K562 (cell line): Measurements from ENCODE around the gene DDR1. TPM values are rescaled to one million over a fixed set of nuclear protein-coding genes. Genes with fewer than 3 reads are reported as not detected.
A peak's percentile ranks its signal among the peaks of the same experiment; 100 is the strongest.

Source experiments
- ATF7 ChIP-seq: fragments of 450-650 bp; IDR thresholded peaks from 2 replicates; pipeline ENCODE4 v1.7.1; 2014; ENCODE audit warnings: mild to moderate bottlenecking, moderate library complexity
- CHD1 ChIP-seq: fragments of 200-600 bp; sonication (generic); IDR thresholded peaks from one replicate; pipeline ENCODE4 v1.6.1; 2012; ENCODE audit warnings: mild to moderate bottlenecking, moderate library complexity, low read length, inconsistent platforms
- GABPA ChIP-seq: fragments of 200-800 bp; sonication (Bioruptor generic); conservative IDR thresholded peaks from 2 replicates; pipeline ENCODE4 v1.6.1; 2016; ENCODE audit warnings: low read depth, missing genetic modification characterization, missing compliant biosample characterization
- JUND ChIP-seq, 2 experiments: IDR thresholded peaks; 2 replicates in 1 of 2; 3 replicates in 1 of 2; pipeline ENCODE4 v1.6.1; 2011; ENCODE audit warnings: borderline replicate concordance in 2 of 2, low read depth in 2 of 2, low read length in 2 of 2, improper control_type of control experiment in 1 of 2, missing biosample characterization in 1 of 2, missing genetic modification characterization in 1 of 2, missing genetic modification reagents in 1 of 2
- KAT8 ChIP-seq: fragments of 450-650 bp; IDR thresholded peaks from 2 replicates; pipeline ENCODE4 v1.6.1; 2016; ENCODE audit warnings: low read depth, mild to moderate bottlenecking
- PHB2 ChIP-seq: fragments of 450-650 bp; IDR thresholded peaks from 2 replicates; pipeline ENCODE4 v1.6.1; 2017; ENCODE audit warnings: low read depth
- PTBP1 ChIP-seq: fragments of 200-400 bp; formaldehyde crosslinking; IDR thresholded peaks from 2 replicates; pipeline ENCODE4 v1.6.1; 2017; ENCODE audit warnings: low read depth, low read length
- SIN3A ChIP-seq, 2 experiments: fragments of 150-350 bp in 1 of 2; IDR thresholded peaks; 2 replicates each; pipeline ENCODE4 v1.6.1; 2011 to 2016; ENCODE audit warnings: borderline replicate concordance in 2 of 2, low read depth in 2 of 2, low read length in 2 of 2, mild to moderate bottlenecking in 2 of 2, moderate library complexity in 2 of 2; ENCODE audit not compliant: control insufficient read depth in 1 of 2
- SIX5 ChIP-seq, 2 experiments: IDR thresholded peaks; 2 replicates each; pipeline ENCODE4 v1.6.1; 2011; ENCODE audit warnings: low read length in 2 of 2, borderline replicate concordance in 1 of 2, low read depth in 1 of 2, mild to moderate bottlenecking in 1 of 2, moderate library complexity in 1 of 2; ENCODE audit not compliant: insufficient read depth in 1 of 2
- SMARCA4 ChIP-seq: fragments of 450-650 bp; IDR thresholded peaks from 2 replicates; pipeline ENCODE4 v1.6.1; 2016
- SNRNP70 ChIP-seq: fragments of 200-400 bp; formaldehyde crosslinking; optimal IDR thresholded peaks from 2 replicates; pipeline ENCODE3; 2017; ENCODE audit warnings: low read depth, low read length
- SP1 ChIP-seq: sonication (generic); formaldehyde crosslinking; IDR thresholded peaks from 2 replicates; pipeline ENCODE4 v1.8.1; 2022; ENCODE audit warnings: mild to moderate bottlenecking, missing genetic modification reagents
- SPI1 ChIP-seq: IDR thresholded peaks from 2 replicates; pipeline ENCODE4 v1.6.1; 2011; ENCODE audit warnings: low read depth, low read length, control low read depth, borderline replicate concordance
- SRSF3 ChIP-seq: fragments of 200-400 bp; formaldehyde crosslinking; IDR thresholded peaks from 2 replicates; pipeline ENCODE4 v1.6.1; 2016; ENCODE audit warnings: mild to moderate bottlenecking, low read length, moderate library complexity; ENCODE audit not compliant: insufficient read depth
- TBP ChIP-seq: optimal IDR thresholded peaks from 2 replicates; pipeline ENCODE3; 2011; ENCODE audit warnings: low read depth, low read length, improper control_type of control experiment
- U2AF1 ChIP-seq: fragments of 200-400 bp; formaldehyde crosslinking; optimal IDR thresholded peaks from 2 replicates; pipeline ENCODE3; 2017; ENCODE audit warnings: mild to moderate bottlenecking, low read depth, low read length, moderate library complexity
- UBTF ChIP-seq, 2 experiments: IDR thresholded peaks; 2 replicates each; pipeline ENCODE4 v1.6.1; 2012; ENCODE audit warnings: improper control_type of control experiment in 2 of 2, low read depth in 2 of 2, low read length in 2 of 2, borderline replicate concordance in 1 of 2
- ZFPM2 ChIP-seq: fragments of 250-450 bp; sonication (Bioruptor Pico); IDR thresholded peaks from 2 replicates; pipeline ENCODE4 v1.5.1; 2022; ENCODE audit warnings: mild to moderate bottlenecking
- ZNF134 ChIP-seq: fragments of 250-450 bp; sonication (Bioruptor Pico); conservative IDR thresholded peaks from 2 replicates; pipeline ENCODE4 v1.4.0; 2020
- ZNF217 ChIP-seq: sonication (generic); formaldehyde crosslinking; IDR thresholded peaks from 2 replicates; pipeline ENCODE4 v1.8.0; 2022; ENCODE audit warnings: mild to moderate bottlenecking, missing genetic modification reagents
- ZNF263 ChIP-seq: sonication (generic); formaldehyde crosslinking; IDR thresholded peaks from 2 replicates; pipeline ENCODE4 v1.8.0; 2022; ENCODE audit warnings: mild to moderate bottlenecking, missing genetic modification reagents, borderline replicate concordance
- polyA plus RNA-seq, 8 experiments: library from polyadenylated mRNA; depleted of rRNA in 4 of 8; stranded (reverse) in 5 of 8; unstranded in 3 of 8; fragments of >200 nt; fragmentation: Nextera tagmentation in 2 of 8; fragmentation: Illumina TruSeq in 1 of 8; extraction: Ambion mirVana in 2 of 8; extraction: Trizol in 1 of 8; gene quantifications; 2 replicates each; pipeline versions ENCODE4 v1.2.1 to v1.2.3, GENCODE V29; 2011 to 2014; ENCODE audit warnings: inconsistent platforms in 1 of 8, missing spikeins in 1 of 8
- total RNA-seq, 7 experiments: library from RNA; depleted of rRNA in 6 of 7; stranded (reverse); fragments of >200 nt in 6 of 7; fragmentation: Illumina TruSeq in 2 of 7; extraction: Trizol in 2 of 7; gene quantifications; 2 replicates each; pipeline versions ENCODE4 v1.2.1 to v1.2.3, GENCODE V29; 2011 to 2021; ENCODE audit warnings: low replicate concordance in 1 of 7
- TF ChIP-seq, protein P1 (sequence below): sonication (generic); formaldehyde crosslinking; IDR thresholded peaks from 2 replicates; pipeline ENCODE4 v1.8.0; 2022; ENCODE audit warnings: mild to moderate bottlenecking, missing genetic modification reagents, borderline replicate concordance
- TF ChIP-seq, protein P2 (sequence below): sonication (generic); formaldehyde crosslinking; IDR thresholded peaks from 2 replicates; pipeline ENCODE4 v1.8.0; 2023; ENCODE audit warnings: mild to moderate bottlenecking, missing genetic modification reagents

The DDR1 gene
- total and polyA plus RNA-seq, 9 of the 15 experiments (the other 6 are each of a cell fraction or from before 2014, with no cell fraction given) = 1.4 to 44.6 (median 12.2) TPM

- no peak for TF ChIP-seq ZNF263
- TF ChIP-seq, protein P1, sequence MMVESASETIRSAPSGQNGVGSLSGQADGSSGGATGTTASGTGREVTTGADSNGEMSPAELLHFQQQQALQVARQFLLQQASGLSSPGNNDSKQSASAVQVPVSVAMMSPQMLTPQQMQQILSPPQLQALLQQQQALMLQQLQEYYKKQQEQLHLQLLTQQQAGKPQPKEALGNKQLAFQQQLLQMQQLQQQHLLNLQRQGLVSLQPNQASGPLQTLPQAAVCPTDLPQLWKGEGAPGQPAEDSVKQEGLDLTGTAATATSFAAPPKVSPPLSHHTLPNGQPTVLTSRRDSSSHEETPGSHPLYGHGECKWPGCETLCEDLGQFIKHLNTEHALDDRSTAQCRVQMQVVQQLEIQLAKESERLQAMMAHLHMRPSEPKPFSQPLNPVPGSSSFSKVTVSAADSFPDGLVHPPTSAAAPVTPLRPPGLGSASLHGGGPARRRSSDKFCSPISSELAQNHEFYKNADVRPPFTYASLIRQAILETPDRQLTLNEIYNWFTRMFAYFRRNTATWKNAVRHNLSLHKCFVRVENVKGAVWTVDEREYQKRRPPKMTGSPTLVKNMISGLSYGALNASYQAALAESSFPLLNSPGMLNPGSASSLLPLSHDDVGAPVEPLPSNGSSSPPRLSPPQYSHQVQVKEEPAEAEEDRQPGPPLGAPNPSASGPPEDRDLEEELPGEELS (CRISPR knock-in tag) = no peak
- no peak for TF ChIP-seq ZFPM2 (CRISPR knock-in tag)
- no peak for TF ChIP-seq SRSF3
- TF ChIP-seq SIX5 (IDR thresholded peaks at IDR 0.05; ENCODE audit: borderline replicate concordance in 1 of 2, insufficient read depth in 1 of 2, low read depth in 1 of 2, low read length in 2 of 2) = no peak
- TF ChIP-seq TBP = no peak
- TF ChIP-seq PHB2 = no peak
- TF ChIP-seq GABPA (tag) = peak; percentile 16; the same call in 1 of the 2 replicates
- TF ChIP-seq SIN3A (IDR thresholded peaks at IDR 0.05; ENCODE audit: borderline replicate concordance in 2 of 2, control insufficient read depth in 1 of 2, low read depth in 2 of 2, low read length in 2 of 2) = no peak
- no peak for TF ChIP-seq UBTF (IDR thresholded peaks at IDR 0.05; ENCODE audit: borderline replicate concordance in 1 of 2, low read depth in 2 of 2, low read length in 2 of 2)
- peak; percentile 37; the same call in 1 of the 2 replicates for TF ChIP-seq SMARCA4
- no peak for TF ChIP-seq SP1 (CRISPR knock-in tag)
- TF ChIP-seq SNRNP70 = peak; percentile 55
- TF ChIP-seq, protein P2, sequence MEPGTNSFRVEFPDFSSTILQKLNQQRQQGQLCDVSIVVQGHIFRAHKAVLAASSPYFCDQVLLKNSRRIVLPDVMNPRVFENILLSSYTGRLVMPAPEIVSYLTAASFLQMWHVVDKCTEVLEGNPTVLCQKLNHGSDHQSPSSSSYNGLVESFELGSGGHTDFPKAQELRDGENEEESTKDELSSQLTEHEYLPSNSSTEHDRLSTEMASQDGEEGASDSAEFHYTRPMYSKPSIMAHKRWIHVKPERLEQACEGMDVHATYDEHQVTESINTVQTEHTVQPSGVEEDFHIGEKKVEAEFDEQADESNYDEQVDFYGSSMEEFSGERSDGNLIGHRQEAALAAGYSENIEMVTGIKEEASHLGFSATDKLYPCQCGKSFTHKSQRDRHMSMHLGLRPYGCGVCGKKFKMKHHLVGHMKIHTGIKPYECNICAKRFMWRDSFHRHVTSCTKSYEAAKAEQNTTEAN (CRISPR knock-in tag) = no peak
- no peak for TF ChIP-seq JUND (IDR thresholded peaks at IDR 0.05; ENCODE audit: borderline replicate concordance, low read depth, low read length)
- TF ChIP-seq JUND (tag; IDR thresholded peaks at IDR 0.05; ENCODE audit: borderline replicate concordance, low read depth, low read length) = no peak
- TF ChIP-seq CHD1 = peak; percentile 0
- TF ChIP-seq ZNF217 (CRISPR knock-in tag) = no peak
- TF ChIP-seq PTBP1 = no peak
- no peak for TF ChIP-seq KAT8
- TF ChIP-seq ATF7 = no peak
- no peak for TF ChIP-seq ZNF134 (CRISPR knock-in tag)
- no peak for TF ChIP-seq U2AF1
- TF ChIP-seq SPI1 = 0 out of 2 replicates have a peak, but pooled peaks have one; percentile 2
Observed at GRCh38 chr6:30914854-30915590, 30.7 kb downstream of the DDR1 start (continued).
